Smooth muscle cell (in vitro differentiated cells): Measurements from ENCODE around the gene NTSR2. TPM values are rescaled to one million over a fixed set of nuclear protein-coding genes. Genes with fewer than 3 reads are reported as not detected.

Experiments used
- DNase-seq: peaks from one replicate; lab custom pipeline; 2025; ENCODE audit not compliant: unreplicated experiment; lab: John Stamatoyannopoulos, UW
- H2AFZ ChIP-seq: fragments of 200-600 bp; sonication (generic); 2 replicates; pipeline ENCODE4 v1.6.0; 2016; ENCODE audit warnings: antibody characterized with exemption, low read depth, mild to moderate bottlenecking
- H3F3A ChIP-seq: fragments of 200-600 bp; sonication (generic); 2 replicates; pipeline ENCODE4 v1.6.0; 2017; ENCODE audit warnings: antibody characterized with exemption, low read depth
- H3K27ac ChIP-seq: fragments of 200-600 bp; sonication (generic); 2 replicates; pipeline ENCODE4 v1.5.1; 2016; ENCODE audit warnings: low read depth, mild to moderate bottlenecking
- H3K27me3 ChIP-seq: fragments of 200-600 bp; sonication (generic); 2 replicates; pipeline ENCODE4 v1.6.1; 2016; ENCODE audit warnings: low read depth, mild to moderate bottlenecking
- H3K36me3 ChIP-seq: fragments of 200-600 bp; sonication (generic); 2 replicates; pipeline ENCODE4 v1.5.1; 2016; ENCODE audit warnings: low read depth
- H3K4me1 ChIP-seq: fragments of 200-600 bp; sonication (generic); 2 replicates; pipeline ENCODE4 v1.5.1; 2016; ENCODE audit warnings: low read depth
- H3K4me2 ChIP-seq: fragments of 200-600 bp; sonication (generic); 2 replicates; pipeline ENCODE4 v1.6.0; 2016; ENCODE audit warnings: mild to moderate bottlenecking
- H3K4me3 ChIP-seq: fragments of 200-600 bp; sonication (generic); 2 replicates; pipeline ENCODE4 v1.5.1; 2016; ENCODE audit warnings: mild to moderate bottlenecking
- H3K79me2 ChIP-seq: fragments of 200-600 bp; sonication (generic); 2 replicates; pipeline ENCODE4 v1.6.0; 2016; ENCODE audit warnings: low read depth, mild to moderate bottlenecking
- H3K9ac ChIP-seq: fragments of 200-600 bp; sonication (generic); 2 replicates; pipeline ENCODE4 v1.6.0; 2016; ENCODE audit warnings: low read depth
- H3K9me3 ChIP-seq: fragments of 200-600 bp; sonication (generic); replicated peaks from 2 replicates; pipeline ENCODE4 v1.5.1; 2016; ENCODE audit warnings: low read depth
- H4K20me1 ChIP-seq: fragments of 200-600 bp; sonication (generic); 2 replicates; pipeline ENCODE4 v1.6.0; 2016; ENCODE audit warnings: low read depth
- WGBS: methylation state at CpG from one replicate; pipeline ENCODE4 v1.1.7; 2016; ENCODE audit warnings: low lambda C conversion rate; 5-methylcytosine and 5-hydroxymethylcytosine counted together
- polyA plus RNA-seq: library from polyadenylated mRNA; unstranded; fragments of >200 nt; fragmentation: Nextera tagmentation; extraction: Ambion mirVana; gene quantifications from 2 replicates; pipeline ENCODE4 v1.2.1, GENCODE V29; 2016
- total RNA-seq: library from RNA; depleted of rRNA; stranded (reverse); fragments of >200 nt; gene quantifications from 2 replicates; pipeline ENCODE4 v1.2.3, GENCODE V29; 2014
- TF ChIP-seq, protein P1 (sequence below): fragments of 200-600 bp; sonication (generic); IDR thresholded peaks from 2 replicates; pipeline ENCODE4 v1.5.1; 2017; ENCODE audit warnings: borderline replicate concordance, mild to moderate bottlenecking, antibody characterized with exemption; ENCODE audit not compliant: insufficient read depth, poor library complexity, severe bottlenecking

NTSR2 gene
- total and polyA plus RNA-seq, 2 experiments from 2014 or later: not detected

DNA sequence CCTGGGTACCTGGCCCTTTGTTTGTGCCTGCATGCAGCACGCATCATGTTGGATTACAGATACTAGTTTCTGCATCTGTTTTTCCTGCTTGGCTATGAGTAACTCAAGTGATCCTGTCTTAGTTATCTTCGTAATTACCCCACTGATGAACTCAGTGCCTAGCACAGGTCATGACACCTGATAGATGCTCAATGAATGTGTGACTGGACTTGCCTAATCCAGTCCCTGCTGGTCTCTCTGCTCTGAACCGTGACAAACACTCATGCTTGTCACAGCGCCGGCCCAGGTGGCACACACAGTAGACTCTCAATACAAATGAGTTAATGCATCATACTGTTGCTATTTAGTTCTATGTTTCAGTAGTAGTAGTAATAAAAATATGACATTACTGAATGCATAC, 31.2 kb upstream of the NTSR2 start:
- TF ChIP-seq, protein P1, sequence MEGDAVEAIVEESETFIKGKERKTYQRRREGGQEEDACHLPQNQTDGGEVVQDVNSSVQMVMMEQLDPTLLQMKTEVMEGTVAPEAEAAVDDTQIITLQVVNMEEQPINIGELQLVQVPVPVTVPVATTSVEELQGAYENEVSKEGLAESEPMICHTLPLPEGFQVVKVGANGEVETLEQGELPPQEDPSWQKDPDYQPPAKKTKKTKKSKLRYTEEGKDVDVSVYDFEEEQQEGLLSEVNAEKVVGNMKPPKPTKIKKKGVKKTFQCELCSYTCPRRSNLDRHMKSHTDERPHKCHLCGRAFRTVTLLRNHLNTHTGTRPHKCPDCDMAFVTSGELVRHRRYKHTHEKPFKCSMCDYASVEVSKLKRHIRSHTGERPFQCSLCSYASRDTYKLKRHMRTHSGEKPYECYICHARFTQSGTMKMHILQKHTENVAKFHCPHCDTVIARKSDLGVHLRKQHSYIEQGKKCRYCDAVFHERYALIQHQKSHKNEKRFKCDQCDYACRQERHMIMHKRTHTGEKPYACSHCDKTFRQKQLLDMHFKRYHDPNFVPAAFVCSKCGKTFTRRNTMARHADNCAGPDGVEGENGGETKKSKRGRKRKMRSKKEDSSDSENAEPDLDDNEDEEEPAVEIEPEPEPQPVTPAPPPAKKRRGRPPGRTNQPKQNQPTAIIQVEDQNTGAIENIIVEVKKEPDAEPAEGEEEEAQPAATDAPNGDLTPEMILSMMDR: no peak
- Histone ChIP-seq H3K27ac (peak overlapping the region; percentile 57), H3K79me2 (no peaks in the 10 kb centered on the region), H2AFZ (no peak overlapping the region), H4K20me1 (no peaks in the 10 kb centered on the region), H3K36me3 (no peaks in the 10 kb centered on the region), H3K4me2 (no peak overlapping the region), H3K27me3 (no peaks in the 10 kb centered on the region), H3K9me3 (no peaks in the 10 kb centered on the region), H3F3A (no peaks in the 10 kb centered on the region), H3K4me3 (no peak overlapping the region), H3K4me1 (peaks cover 5% of the 10 kb centered on the region), H3K9ac (no peak overlapping the region)
- DNase-seq: no peak
- 59% methylated on average over 5 of the region's 5 CpGs for WGBS

DNA sequence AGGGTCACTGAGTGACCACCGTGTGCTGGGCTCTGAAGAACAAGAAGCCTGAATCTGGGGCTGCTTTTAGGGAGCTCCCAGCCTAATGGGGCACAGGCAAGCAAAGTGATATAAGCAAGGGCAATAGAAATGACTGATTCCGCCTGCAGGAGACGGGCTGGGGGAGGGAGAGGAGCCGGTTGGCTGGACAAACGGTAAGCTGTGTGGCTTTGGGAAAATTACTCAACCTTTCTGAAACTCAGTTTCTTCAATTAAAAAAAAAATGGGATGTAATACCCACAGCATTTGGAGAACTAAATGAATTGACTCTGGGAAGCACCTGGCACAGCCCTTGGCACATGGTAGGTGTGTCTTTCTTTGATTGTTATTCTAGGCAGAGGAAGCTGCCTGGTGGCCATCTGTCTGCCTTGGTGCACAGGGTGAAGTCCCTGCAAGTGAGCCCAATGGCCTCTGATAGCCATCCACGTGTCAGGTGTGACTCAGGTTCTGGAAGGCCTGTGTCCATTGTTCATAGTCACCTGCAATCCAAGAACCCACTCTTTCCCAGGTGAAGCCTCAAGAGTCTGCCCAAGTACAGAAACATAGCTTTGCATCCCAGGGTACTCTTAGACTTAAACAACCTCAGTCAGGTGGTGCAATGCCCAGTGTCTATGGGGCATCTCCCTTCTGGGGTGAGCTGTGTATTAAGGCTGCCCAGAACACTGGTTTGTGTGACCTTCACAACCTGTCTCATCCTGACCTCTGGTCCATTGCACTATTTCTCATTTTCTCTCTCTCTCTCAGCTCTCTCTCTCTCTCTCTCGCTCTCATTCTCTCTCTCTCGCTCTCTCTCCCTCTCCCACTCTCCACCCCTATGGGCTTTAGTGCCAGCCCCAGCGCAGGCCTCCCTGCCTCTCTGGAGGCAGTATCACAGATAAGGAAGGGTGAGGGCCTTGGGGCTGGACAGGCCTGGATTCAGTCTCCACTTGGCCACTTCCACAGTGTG, 30.0 kb upstream of the NTSR2 start:
- Histone ChIP-seq H3F3A (no peaks in the 10 kb centered on the region), H3K4me1 (peaks cover 5% of the 10 kb centered on the region), H3K27ac (no peak overlapping the region), H2AFZ (no peak overlapping the region), H4K20me1 (no peaks in the 10 kb centered on the region), H3K36me3 (no peaks in the 10 kb centered on the region), H3K9ac (no peak overlapping the region), H3K27me3 (no peaks in the 10 kb centered on the region), H3K79me2 (no peaks in the 10 kb centered on the region), H3K4me3 (no peak overlapping the region), H3K9me3 (no peaks in the 10 kb centered on the region), H3K4me2 (no peak overlapping the region)
- 82% methylated on average over 9 of the region's 9 CpGs for WGBS
- DNase-seq: no peak
- TF ChIP-seq, protein P1: no peak

DNA sequence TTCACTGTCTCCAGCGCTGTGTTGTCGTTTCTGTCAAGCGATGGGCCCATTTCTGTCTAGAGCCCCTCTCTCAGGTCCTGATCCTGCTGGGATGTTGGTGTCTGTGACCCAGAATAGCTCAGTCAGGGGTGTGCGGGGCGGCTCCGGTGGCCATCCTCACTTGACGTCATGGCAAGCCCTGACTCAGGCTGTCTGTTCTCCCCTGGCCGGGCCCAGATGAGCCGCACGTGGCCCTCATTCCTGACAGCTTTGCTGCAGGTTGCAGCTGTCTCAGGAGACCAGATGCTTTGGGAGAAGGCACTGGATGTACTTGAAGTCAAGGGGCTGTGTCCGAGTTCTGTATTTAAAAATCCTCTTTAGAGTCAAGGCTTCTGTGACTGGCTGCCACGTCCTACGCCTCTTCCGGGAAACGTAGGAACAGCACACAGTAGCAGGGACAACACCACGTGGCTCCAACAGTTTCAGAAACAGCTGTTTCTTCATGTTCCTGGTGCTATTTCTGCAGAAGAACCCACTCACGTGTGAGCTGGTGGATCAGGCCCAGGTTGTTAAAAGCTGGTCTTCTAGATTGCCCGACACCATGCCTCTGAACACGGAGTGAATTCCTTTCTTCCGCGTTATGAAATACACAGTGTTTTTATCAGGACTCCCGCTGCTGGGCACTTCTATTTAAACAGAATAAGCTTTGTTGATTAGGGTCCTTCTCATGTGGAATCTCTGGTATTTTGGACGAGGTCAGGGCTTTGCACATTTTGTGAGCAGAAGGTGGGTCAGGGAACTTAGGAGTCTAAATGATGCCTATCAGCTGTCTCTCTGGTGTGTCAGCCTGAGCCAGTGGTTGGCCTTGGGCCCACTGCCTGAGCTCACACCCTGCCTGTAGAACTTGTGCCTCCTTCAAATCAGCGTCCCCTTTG, 28.3 kb upstream of the NTSR2 start:
- H3K4me3 ChIP-seq: no peak overlapping the region

More for the DNA sequence above, 28.3 kb upstream of the NTSR2 start:
- Histone ChIP-seq H3K27ac (no peak overlapping the region), H3F3A (no peaks in the 10 kb centered on the region), H3K4me2 (no peak overlapping the region), H3K79me2 (no peaks in the 10 kb centered on the region), H3K27me3 (no peaks in the 10 kb centered on the region), H3K36me3 (no peaks in the 10 kb centered on the region), H2AFZ (no peak overlapping the region), H3K9ac (no peak overlapping the region), H4K20me1 (no peaks in the 10 kb centered on the region), H3K4me1 (peaks cover 5% of the 10 kb centered on the region), H3K9me3 (no peaks in the 10 kb centered on the region)
- 70% methylated on average over 24 of the region's 24 CpGs for WGBS
- TF ChIP-seq, protein P1: no peak
- DNase-seq: no peak
